HG02642 (cell line): ENCODE measurements around the gene TRIM24.
A peak's percentile ranks its signal among the peaks of the same experiment; 100 is the strongest.
"Not testable (repeated sequence)": the region's sequence is repeated elsewhere in the genome, so short reads cannot be mapped to it uniquely, and the experiment has no call there.

ENCODE experiments used
- ATAC-seq: cut with Tn5 transposase; IDR thresholded peaks from one replicate; pipeline ENCODE4 v1.9.1; 2021; ENCODE audit warnings: mild to moderate bottlenecking; ENCODE audit not compliant: unreplicated experiment, poor library complexity

The TRIM24 gene

GRCh38 chr7:138460176-138460648 is at the start of gene TRIM24:
Gene TRIM24 (plus strand): TSS chr7:138460259. CDS start chr7:138460549, 290 bp downstream.
- peak; percentile 83 for ATAC-seq

GRCh38 chr7:138412077-138412476 is 48.0 kb upstream of the TRIM24 start:
- ATAC-seq, result not testable (repeated sequence)

GRCh38 chr7:138412921-138413320 is 47.1 kb upstream of the TRIM24 start:
- ATAC-seq, result not testable (repeated sequence)

- ATAC-seq, result no peak
Observed at GRCh38 chr7:138417078-138417700, 42.9 kb upstream of the TRIM24 start.

DNA sequence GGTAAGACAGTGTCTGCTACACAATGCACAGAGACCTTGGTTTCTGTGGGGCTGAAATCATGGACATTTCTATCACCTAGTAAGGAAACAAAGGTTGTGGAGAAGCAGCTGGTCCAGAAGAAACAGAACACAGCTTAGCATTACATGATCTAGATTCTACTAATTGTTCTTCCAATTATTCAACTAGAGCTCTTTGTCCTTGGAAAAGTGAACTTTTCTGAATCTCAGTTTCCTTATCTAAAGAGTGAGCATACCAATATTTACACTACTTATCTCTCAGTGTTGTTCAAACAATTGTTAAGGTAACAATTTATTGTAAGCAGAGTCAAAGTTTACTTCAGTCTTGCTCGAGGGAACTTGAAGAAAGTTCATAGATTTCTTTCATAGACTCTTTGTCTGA is 42.3 kb upstream of the TRIM24 start:
- no peak for ATAC-seq

- not testable (repeated sequence) for ATAC-seq
Observed at GRCh38 chr7:138418403-138418802, 41.7 kb upstream of the TRIM24 start.

DNA sequence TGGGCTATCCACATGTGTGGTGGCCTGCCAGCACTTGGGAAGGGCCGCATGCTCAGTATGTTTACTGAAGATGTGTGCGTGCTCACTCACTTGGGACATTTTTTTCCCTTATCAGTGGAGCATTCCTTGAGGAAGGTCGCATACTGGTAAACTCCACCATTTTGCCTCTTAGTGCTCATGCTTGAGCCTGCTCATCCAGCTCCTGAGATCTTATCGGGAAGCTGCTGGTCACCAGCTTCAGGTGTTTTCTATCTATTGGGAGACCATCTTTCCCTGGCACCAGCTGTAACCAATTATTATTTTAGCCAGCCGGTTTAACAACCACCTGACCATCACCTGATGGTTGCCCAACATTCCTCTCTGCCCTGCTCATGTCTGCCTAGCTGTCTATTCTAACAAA is 35.0 kb upstream of the TRIM24 start:
- ATAC-seq, result no peak

DNA sequence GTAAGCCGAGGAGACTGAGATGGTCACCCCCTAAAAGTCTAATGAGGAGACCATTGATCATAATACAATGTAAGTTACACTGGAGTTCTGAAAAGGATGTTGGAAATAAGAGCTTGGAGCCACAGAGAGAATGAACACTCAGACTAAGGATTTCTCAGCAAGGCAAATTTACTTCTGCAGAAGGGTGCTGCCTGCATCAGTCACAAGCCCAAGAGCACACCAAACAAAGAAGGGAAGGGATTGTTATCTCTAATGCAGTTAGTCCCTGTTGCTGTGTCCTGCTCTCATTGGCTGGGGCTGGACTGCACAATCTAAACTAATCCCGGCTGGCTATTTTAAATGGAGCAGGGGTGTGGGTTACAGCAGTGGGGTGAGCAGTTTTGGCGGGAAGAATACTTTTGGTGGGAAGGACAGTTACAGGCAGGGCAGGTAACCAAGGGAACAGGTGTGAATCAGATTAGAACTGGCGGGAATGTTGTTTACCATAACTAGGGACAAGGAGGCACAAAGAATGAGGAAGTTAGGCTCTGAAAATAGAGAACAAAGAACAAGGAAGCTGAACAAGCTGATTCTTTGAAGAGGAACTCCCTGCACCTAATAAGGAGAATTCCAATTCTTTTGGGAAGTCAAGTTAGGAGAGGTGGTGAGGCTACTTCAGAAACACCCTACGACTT is 30.3 kb upstream of the TRIM24 start:
- ATAC-seq, result no peak

DNA sequence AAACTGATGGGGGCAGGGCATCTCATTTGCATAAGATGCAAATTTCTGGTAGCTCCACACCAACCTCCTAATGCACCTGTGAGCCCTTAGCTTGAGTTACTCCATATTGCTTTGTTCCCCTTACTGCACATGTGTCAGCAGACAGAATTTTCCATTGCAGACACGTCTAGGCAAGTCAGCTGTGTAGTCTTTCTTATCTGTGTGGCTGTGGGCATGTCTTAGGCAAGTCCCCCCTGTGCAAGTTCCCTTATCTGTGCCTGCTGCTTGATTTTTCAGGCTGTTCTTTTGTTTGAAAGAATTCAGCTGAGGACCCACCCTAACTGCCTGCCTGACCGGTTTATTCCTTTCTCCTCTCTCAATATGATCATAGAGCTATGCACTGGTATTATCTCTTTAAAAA is 28.5 kb upstream of the TRIM24 start:
- ATAC-seq, result no peak

GRCh38 chr7:138433583-138434443 is 26.2 kb upstream of the TRIM24 start:
- no peak for ATAC-seq

DNA sequence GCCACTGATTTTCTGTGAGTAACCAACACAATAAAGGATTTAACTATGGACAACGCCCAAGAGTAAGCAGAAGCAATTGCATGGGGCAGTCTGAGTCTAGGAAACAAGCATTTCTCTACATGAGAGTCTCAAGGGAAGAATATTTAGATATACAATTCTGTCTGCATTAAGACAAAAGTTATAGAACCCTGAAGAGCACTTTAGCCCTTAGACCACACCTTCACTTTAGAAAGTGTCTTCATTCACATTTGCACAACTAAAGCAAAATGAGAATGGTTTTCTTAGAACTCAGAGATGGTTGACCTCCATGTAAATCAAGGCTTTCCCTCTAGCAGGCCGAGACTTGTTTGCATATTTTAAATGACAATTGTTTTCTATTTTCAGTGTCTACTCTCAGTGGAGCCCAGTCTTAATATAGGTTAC is 25.5 kb upstream of the TRIM24 start:
- no peak for ATAC-seq

DNA sequence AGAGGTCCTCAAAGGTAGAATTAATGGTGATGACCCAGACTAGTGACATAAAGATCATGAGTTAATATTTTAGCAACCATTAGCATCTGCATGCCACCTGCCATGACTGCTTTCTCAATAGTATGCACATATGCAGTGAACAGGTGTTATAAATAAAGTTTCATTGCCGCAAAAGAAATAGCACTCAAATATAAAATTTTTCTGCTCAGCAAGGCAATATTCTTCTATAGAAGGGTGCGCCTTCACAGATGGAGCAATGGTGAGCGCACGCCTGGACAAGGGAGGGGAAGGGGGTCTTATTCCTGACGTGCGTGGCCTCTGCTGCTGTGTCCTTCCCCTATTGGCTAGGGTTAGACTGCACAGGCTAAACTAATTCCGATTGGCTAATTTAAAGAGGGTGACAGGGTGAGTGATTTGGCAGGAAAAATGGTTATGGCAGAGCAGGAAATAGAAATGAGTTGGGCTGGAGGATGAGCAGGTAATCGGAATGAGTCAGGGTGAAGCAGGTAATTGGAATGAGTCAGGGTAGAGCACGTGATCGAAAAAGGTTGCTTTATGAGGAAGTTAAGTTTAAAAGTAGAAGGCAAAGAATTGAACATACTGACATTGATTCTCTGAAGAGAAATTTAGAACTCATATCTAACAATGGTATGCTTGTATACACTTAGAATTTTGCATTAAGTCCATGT is 24.7 kb upstream of the TRIM24 start:
- ATAC-seq, result no peak

DNA sequence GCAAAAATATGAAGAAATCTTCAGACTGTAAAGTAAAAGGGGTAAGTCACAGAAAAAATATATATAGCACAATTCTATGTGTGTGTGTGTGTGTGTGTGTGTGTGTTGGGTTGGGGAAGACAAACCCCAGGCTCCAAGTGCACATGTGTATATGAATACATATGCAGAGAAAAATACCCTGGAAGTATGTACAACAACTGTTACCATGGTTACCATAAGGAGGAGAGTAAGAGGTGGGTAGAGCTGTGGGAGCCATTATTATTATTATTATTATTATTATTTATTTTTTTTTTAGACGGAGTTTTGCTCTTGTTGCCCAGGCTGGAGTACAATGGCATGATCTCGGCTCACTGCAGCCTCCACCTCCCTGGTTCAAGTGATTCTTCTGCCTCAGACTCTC is 23.7 kb upstream of the TRIM24 start:
- no peak for ATAC-seq

DNA sequence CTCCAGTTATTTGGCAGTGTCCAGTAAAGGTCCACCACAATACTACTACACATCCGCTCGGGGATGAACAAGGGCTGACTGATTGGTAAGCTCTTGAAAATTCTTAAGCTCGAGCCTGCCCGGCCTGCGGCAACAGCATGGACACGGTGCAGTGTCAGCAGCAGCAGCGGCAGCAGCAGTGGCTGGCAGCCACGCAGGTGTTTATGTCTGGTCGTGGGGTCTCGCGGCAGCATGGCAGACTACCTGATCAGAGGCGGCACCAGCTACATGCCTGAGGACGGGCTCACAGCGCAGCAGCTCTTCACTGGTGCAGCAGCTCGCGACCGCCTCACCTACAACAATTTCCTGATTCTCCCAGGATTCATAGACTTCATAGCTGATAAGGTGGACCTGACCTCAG is 19.6 kb upstream of the TRIM24 start:
- ATAC-seq, result no peak

DNA sequence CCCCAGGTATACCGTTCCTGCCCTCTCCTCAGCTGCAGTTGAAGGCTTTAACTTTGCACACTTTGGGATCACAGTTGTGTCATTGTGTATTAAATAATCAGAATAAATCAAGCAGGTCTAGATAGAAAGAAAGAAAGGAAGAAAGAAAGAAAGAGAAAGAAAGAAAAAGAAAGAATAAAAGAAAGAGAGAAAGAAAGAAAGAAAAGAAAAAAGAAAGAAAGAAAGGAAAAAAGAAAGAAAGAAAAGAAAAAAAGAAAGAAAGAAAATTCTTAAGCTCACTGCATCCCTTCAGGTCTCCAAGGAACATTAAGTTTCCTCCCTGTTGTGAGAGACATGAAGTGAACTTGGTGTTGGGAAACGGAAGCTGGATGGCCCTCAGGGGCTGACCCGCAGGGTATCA is 17.2 kb upstream of the TRIM24 start:
- ATAC-seq, result no peak

- no peak for ATAC-seq
Observed at GRCh38 chr7:138449580-138449979, 10.5 kb upstream of the TRIM24 start.

GRCh38 chr7:138455609-138456008 is 4.5 kb upstream of the TRIM24 start:
- no peak for ATAC-seq

DNA sequence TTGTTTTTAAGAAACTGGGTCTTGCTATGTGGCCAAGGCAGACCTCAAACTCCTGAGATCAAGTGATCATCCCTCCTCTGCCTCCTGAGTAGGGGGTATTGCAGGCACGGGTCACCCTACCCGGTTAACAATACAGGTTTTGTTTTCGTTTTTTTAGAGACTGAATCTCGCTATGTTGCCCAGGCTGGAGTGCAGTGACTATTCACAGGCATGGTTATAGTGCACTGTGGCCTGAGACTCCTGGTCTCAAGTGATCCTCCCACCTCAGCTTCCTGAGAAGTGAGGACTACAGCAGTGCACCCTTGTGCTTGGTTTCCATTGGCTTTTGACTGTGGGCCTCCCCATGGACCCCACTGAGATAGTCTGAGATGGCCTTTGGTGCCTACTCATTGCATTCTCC is 3.8 kb upstream of the TRIM24 start:
- no peak for ATAC-seq

DNA sequence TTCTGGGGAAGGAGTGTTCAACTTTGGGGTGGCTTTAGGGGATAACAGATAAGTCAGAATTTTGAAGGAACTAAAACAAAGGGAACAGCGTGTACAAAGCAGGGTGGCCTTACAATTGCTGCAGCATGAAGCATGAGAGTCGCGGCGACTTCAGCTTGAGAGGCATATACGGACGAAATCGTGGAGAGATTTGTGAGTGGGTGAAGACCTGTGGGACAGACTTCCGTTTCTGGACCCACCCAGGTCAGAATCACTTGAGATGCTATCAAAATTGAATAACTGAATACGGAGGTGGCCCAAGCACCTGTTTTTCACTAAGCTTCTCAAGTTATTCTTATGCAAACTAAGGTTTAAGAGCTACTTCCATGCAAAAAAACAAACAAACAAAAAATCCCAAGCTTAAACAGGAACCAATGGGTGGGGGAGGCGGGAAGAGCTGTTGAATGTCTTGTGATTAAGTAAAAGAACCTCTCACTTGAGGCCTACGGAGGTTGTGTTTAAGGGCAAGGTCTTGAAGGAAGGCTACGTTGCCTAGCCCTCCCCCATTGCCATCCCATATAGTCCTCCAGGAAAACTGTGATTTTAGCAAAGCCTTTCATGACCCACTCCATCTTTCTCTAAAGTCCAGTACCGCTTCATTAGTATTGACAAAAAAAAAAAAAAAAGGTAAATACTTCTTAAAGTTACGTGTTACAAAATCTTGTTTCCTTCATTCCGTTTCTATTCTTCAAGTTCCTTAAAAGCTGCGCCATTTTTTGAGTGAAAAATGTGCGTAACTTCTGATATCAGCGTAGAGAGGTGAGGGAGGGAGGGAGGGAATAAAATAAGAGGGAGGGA is 1.3 kb upstream of the TRIM24 start:
- ATAC-seq, result no peak
